Suprapubic skin (tissue), 3 donors: ENCODE data around the gene HRH2.

Experiments
- CTCF ChIP-seq, 2 donors: fragments of 200-600 bp in 1 of 2; fragments of 450-650 bp in 1 of 2; sonication (generic) in 1 of 2; IDR thresholded peaks; one replicate each; pipeline ENCODE4 v1.5.1; 2016 to 2019; ENCODE audit warnings: antibody characterized with exemption in 2 of 2, mild to moderate bottlenecking in 1 of 2, moderate library complexity in 1 of 2
- EP300 ChIP-seq: sonication (generic); formaldehyde crosslinking; IDR thresholded peaks from one replicate; pipeline ENCODE4 v1.6.1; 2017; ENCODE audit warnings: antibody characterized with exemption
- POLR2A ChIP-seq, 2 donors: fragments of 450-650 bp; IDR thresholded peaks; one replicate each; pipeline ENCODE4 v1.6.1; 2017; ENCODE audit warnings: antibody characterized with exemption in 2 of 2, mild to moderate bottlenecking in 2 of 2, moderate library complexity in 2 of 2

DNA sequence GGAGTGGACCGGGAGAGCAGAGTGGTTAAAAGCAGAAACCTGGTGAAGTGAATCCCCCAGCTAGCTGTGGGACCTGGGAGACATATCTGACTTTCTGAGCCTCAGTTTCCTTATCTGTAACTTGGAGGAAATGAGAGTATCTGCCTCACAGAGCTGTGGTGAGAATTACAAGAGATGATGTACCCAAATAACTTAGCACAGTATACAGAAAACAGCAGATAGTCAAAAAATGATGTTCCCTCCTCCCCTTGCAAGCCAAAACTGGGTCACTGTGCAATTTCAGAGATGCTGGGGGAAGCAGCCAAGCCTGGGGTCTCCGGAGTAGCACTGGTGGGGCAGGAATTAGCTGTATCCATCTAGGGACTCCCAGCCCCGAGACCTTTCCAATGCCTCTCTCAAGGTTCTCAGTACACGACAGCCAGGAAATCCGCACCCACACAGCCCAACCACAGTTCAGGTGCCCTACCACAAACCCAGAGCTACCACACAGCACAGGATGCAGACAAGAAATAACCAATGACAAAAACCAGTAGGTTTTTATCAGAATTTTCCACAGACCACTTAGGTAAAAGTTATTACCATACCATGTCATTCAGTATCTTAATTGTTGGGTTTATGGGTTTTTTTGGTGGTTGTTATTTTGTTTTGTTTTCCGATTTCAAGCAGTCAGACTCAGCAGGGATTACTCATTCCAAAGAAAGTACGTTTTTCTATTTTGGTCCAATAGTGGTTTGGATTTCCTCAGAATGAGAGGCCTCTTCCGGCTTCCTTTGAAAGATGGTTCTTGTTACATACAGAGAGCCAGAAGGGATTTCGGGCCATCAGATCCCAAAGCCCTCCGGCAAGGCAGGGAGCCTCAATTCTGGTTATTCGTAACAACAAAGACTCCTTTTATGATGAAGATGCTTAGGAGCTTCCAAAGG is 4.9 kb upstream of the HRH2 start:
- no peak for TF ChIP-seq EP300
- TF ChIP-seq CTCF (IDR thresholded peaks at IDR 0.05), result no peak
- TF ChIP-seq POLR2A (IDR thresholded peaks at IDR 0.05), result no peak
